H1 (cell line): ENCODE data around the gene RBM18.

Source experiments
- CEBPB ChIP-seq: IDR thresholded peaks from 2 replicates; pipeline ENCODE4 v1.6.1; 2012; ENCODE audit warnings: low read depth, low read length
- CHD2 ChIP-seq: IDR thresholded peaks from 2 replicates; pipeline ENCODE4 v1.6.1; 2012; ENCODE audit warnings: low read length, improper control_type of control experiment
- NRF1 ChIP-seq: IDR thresholded peaks from 2 replicates; pipeline ENCODE4 v1.6.1; 2011; ENCODE audit warnings: mild to moderate bottlenecking, low read depth, low read length, improper control_type of control experiment
- POLR2A ChIP-seq, 2 experiments: IDR thresholded peaks; 1 replicate in 1 of 2; 2 replicates in 1 of 2; pipeline ENCODE4 v1.6.1; 2011; ENCODE audit warnings: low read depth in 2 of 2, low read length in 2 of 2, mild to moderate bottlenecking in 2 of 2; ENCODE audit errors: control extremely low read depth in 1 of 2
- POLR2AphosphoS5 ChIP-seq: IDR thresholded peaks from 2 replicates; pipeline ENCODE4 v1.6.1; 2011; ENCODE audit warnings: low read depth, low read length
- SP1 ChIP-seq: IDR thresholded peaks from 2 replicates; pipeline ENCODE4 v1.6.1; 2011; ENCODE audit warnings: low read depth, low read length
- TBP ChIP-seq: IDR thresholded peaks from 2 replicates; pipeline ENCODE4 v1.6.1; 2011; ENCODE audit warnings: low read depth, low read length, improper control_type of control experiment
- TF ChIP-seq, protein P1 (sequence below): IDR thresholded peaks from 2 replicates; pipeline ENCODE4 v1.6.1; 2012; ENCODE audit warnings: inconsistent platforms
- TF ChIP-seq, protein P2 (sequence below): IDR thresholded peaks from 2 replicates; pipeline ENCODE4 v1.6.1; 2012; ENCODE audit warnings: inconsistent platforms
- TF ChIP-seq, protein P3 (sequence below), 3 experiments: IDR thresholded peaks; 1 replicate in 2 of 3; 2 replicates in 1 of 3; pipeline versions ENCODE4 v1.5.1 to v1.6.1; 2011; ENCODE audit warnings: low read length in 3 of 3, mild to moderate bottlenecking in 3 of 3, inconsistent platforms in 2 of 3, low read depth in 1 of 3, moderate library complexity in 1 of 3; ENCODE audit not compliant: insufficient read depth in 1 of 3; ENCODE audit errors: control extremely low read depth in 1 of 3

DNA sequence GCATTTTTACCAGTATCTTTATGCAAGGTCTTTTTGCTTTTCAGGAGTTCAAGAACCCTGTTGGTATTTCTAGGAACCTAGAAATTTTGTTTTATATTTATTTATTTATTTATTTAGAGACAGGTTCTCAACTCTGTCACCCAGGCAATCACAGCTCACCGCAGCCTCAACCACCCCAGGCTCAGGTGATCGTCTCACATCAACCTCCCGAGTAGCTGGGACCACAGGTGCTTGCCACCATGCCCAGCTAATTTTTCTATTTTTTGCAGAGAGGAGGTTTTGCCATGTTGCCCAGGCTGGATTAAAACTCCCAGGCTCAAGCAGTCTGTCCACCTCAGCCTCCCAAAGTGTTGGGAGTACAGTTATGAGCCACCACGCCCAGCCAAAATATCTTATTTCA lies 68.8 kb downstream of the RBM18 start:
- TF ChIP-seq, protein P1, sequence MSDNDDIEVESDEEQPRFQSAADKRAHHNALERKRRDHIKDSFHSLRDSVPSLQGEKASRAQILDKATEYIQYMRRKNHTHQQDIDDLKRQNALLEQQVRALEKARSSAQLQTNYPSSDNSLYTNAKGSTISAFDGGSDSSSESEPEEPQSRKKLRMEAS: no peak
- TF ChIP-seq POLR2A (IDR thresholded peaks at IDR 0.05; ENCODE audit: control extremely low read depth in 1 of 2, low read depth in 2 of 2, low read length in 2 of 2) (no peak), SP1 (no peak), CHD2 (no peak), NRF1 (no peak), POLR2AphosphoS5 (no peak), TBP (no peak), CEBPB (no peak)
- TF ChIP-seq, protein P2, sequence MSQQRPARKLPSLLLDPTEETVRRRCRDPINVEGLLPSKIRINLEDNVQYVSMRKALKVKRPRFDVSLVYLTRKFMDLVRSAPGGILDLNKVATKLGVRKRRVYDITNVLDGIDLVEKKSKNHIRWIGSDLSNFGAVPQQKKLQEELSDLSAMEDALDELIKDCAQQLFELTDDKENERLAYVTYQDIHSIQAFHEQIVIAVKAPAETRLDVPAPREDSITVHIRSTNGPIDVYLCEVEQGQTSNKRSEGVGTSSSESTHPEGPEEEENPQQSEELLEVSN: no peak
- TF ChIP-seq, protein P3, sequence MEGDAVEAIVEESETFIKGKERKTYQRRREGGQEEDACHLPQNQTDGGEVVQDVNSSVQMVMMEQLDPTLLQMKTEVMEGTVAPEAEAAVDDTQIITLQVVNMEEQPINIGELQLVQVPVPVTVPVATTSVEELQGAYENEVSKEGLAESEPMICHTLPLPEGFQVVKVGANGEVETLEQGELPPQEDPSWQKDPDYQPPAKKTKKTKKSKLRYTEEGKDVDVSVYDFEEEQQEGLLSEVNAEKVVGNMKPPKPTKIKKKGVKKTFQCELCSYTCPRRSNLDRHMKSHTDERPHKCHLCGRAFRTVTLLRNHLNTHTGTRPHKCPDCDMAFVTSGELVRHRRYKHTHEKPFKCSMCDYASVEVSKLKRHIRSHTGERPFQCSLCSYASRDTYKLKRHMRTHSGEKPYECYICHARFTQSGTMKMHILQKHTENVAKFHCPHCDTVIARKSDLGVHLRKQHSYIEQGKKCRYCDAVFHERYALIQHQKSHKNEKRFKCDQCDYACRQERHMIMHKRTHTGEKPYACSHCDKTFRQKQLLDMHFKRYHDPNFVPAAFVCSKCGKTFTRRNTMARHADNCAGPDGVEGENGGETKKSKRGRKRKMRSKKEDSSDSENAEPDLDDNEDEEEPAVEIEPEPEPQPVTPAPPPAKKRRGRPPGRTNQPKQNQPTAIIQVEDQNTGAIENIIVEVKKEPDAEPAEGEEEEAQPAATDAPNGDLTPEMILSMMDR (IDR thresholded peaks at IDR 0.05; ENCODE audit: control extremely low read depth in 1 of 3, insufficient read depth in 1 of 3, low read depth in 1 of 3, low read length in 3 of 3): no peak
